WI38 (cell line): ENCODE measurements around the gene IMMP2L.
"Not testable (repeated sequence)": the region's sequence is repeated elsewhere in the genome, so short reads cannot be mapped to it uniquely, and the experiment has no call there.

ENCODE experiments used
- H3K4me3 ChIP-seq: 2 replicates; pipeline ENCODE4 v1.5.1; 2011; ENCODE audit warnings: low read depth, mild to moderate bottlenecking, control low read depth, low read length
- CTCF ChIP-seq: IDR thresholded peaks from 2 replicates; pipeline ENCODE4 v1.5.1; 2012; ENCODE audit warnings: low read depth, mild to moderate bottlenecking, control low read depth, low read length

Gene IMMP2L

GRCh38 chr7:110669410-110669809 is 892.9 kb downstream of the IMMP2L start:
- H3K4me3 ChIP-seq, result no peak overlapping the region
- TF ChIP-seq CTCF, result no peak

GRCh38 chr7:110664803-110665202 is 897.5 kb downstream of the IMMP2L start:
- TF ChIP-seq CTCF, result no peak
- H3K4me3 ChIP-seq, result no peak overlapping the region

- not testable (repeated sequence) for H3K4me3 ChIP-seq
These were observed 901.7 kb downstream of the IMMP2L start for GRCh38 chr7:110660637-110661036.

GRCh38 chr7:110650328-110650727 is 912.0 kb downstream of the IMMP2L start:
- no peak overlapping the region for H3K4me3 ChIP-seq
- no peak for TF ChIP-seq CTCF

GRCh38 chr7:110647266-110647665 is 915.0 kb downstream of the IMMP2L start:
- H3K4me3 ChIP-seq, result no peak overlapping the region

GRCh38 chr7:110646804-110647203 is 915.5 kb downstream of the IMMP2L start:
- no peak overlapping the region for H3K4me3 ChIP-seq
- TF ChIP-seq CTCF, result no peak

More at GRCh38 chr7:110647266-110647665, 915.0 kb downstream of the IMMP2L start:
- TF ChIP-seq CTCF, result no peak

GRCh38 chr7:110645616-110646015 is 916.7 kb downstream of the IMMP2L start:
- TF ChIP-seq CTCF, result no peak
- no peak overlapping the region for H3K4me3 ChIP-seq

GRCh38 chr7:110645060-110645459 is 917.2 kb downstream of the IMMP2L start:
- TF ChIP-seq CTCF, result no peak

More at GRCh38 chr7:110645060-110645459, 917.2 kb downstream of the IMMP2L start:
- no peak overlapping the region for H3K4me3 ChIP-seq
